ENCODE measurements around the gene HFE. TPM values are rescaled to one million over a fixed set of nuclear protein-coding genes. Genes with fewer than 3 reads are reported as not detected.

Gene HFE
- total RNA-seq, 2 experiments from 2014 or later = 0.69 to 0.72 TPM

- Histone ChIP-seq H3K4me1 (ENCODE audit: insufficient read depth, low read length, poor library complexity, severe bottlenecking) (peaks cover 8% of the 10 kb centered on the region), H3K36me3 (ENCODE audit: insufficient read depth, low read length) (no peaks in the 10 kb centered on the region), H3K4me3 (ENCODE audit: low read depth, low read length, poor library complexity, severe bottlenecking) (no peak overlapping the region), H3K27ac (ENCODE audit: low read depth, low read length, poor library complexity, severe bottlenecking) (no peak overlapping the region), H2AFZ (ENCODE audit: low read length) (no peak overlapping the region), H3K79me2 (ENCODE audit: insufficient read depth, low read depth, low read length) (no peaks in the 10 kb centered on the region), H3K9me3 (ENCODE audit: low read length) (no peaks in the 10 kb centered on the region), H3K4me2 (ENCODE audit: low read length) (no peak overlapping the region), H4K20me1 (ENCODE audit: insufficient read depth, low read length) (no peaks in the 10 kb centered on the region), H3K9me2 (ENCODE audit: insufficient read depth, low read length) (no peaks in the 10 kb centered on the region)
- peak; percentile 88 for TF ChIP-seq CTCF (conservative IDR thresholded peaks at IDR 0.05; ENCODE audit: low read length)
- no peak for TF ChIP-seq EZH2phosphoT487 (IDR thresholded peaks at IDR 0.05; ENCODE audit: borderline replicate concordance, low read depth, low read length)
- BruUV-seq (replicated peaks) = no TSS peak
- intact Hi-C loops (cut with micrococcal nuclease; ENCODE audit: unreplicated experiment) = no loop called here
- ChIA-PET POLR2A (interaction anchor here (1.6 to 4.3 kb wide), 3 partner anchors 23 to 38 kb away, joined by 6 to 38 read pairs (median 28); partner anchors contain the start of gene HFE), CTCF (ENCODE audit: unreplicated experiment) (no interaction called here)
- DNase-seq (ENCODE audit: low spot score) = peak; percentile 75
Observed at GRCh38 chr6:26064619-26065257, 22.5 kb upstream of the HFE start.

GRCh38 chr6:26065952-26066380 is 21.3 kb upstream of the HFE start:
- H3K36me3 ChIP-seq (ENCODE audit: insufficient read depth, low read length) = no peaks in the 10 kb centered on the region
- H3K4me3 ChIP-seq (ENCODE audit: low read depth, low read length, poor library complexity, severe bottlenecking) = no peak overlapping the region
- TF ChIP-seq EZH2phosphoT487 (IDR thresholded peaks at IDR 0.05; ENCODE audit: borderline replicate concordance, low read depth, low read length) (no peak), CTCF (conservative IDR thresholded peaks at IDR 0.05; ENCODE audit: low read length) (peak; percentile 98)
- no peaks in the 10 kb centered on the region for H3K9me3 ChIP-seq (ENCODE audit: low read length)
- no peak overlapping the region for H3K27ac ChIP-seq (ENCODE audit: low read depth, low read length, poor library complexity, severe bottlenecking)
- no peak overlapping the region for H2AFZ ChIP-seq (ENCODE audit: low read length)
- no TSS peak for BruUV-seq (replicated peaks)
- ChIA-PET POLR2A (interaction anchor here (0.7 to 1.0 kb wide), 2 partner anchors 30 to 59 kb away, joined by 3 to 4 read pairs; a partner anchor contains a TSS), CTCF (ENCODE audit: unreplicated experiment) (no interaction called here)
- 0 out of 2 replicates have a peak overlapping the region, but pooled peaks have one; percentile 21 for H3K4me2 ChIP-seq (ENCODE audit: low read length)
- H4K20me1 ChIP-seq (ENCODE audit: insufficient read depth, low read length) = no peaks in the 10 kb centered on the region
- no peaks in the 10 kb centered on the region for H3K79me2 ChIP-seq (ENCODE audit: insufficient read depth, low read depth, low read length)
- DNase-seq (ENCODE audit: low spot score) = peak; percentile 79
- intact Hi-C loops (cut with micrococcal nuclease; ENCODE audit: unreplicated experiment) = loop anchor here (1.0 kb wide), 1 partner anchor 31 kb away; no protein-coding TSS in a partner anchor
- peaks cover 8% of the 10 kb centered on the region for H3K4me1 ChIP-seq (ENCODE audit: insufficient read depth, low read length, poor library complexity, severe bottlenecking)
- H3K9me2 ChIP-seq (ENCODE audit: insufficient read depth, low read length) = no peaks in the 10 kb centered on the region

- no peaks in the 10 kb centered on the region for H4K20me1 ChIP-seq (ENCODE audit: insufficient read depth, low read length)
- TF ChIP-seq CTCF (conservative IDR thresholded peaks at IDR 0.05; ENCODE audit: low read length) = no peak
- TF ChIP-seq EZH2phosphoT487 (IDR thresholded peaks at IDR 0.05; ENCODE audit: borderline replicate concordance, low read depth, low read length) = no peak
- H2AFZ ChIP-seq (ENCODE audit: low read length) = no peak overlapping the region
- no peaks in the 10 kb centered on the region for H3K36me3 ChIP-seq (ENCODE audit: insufficient read depth, low read length)
- H3K9me2 ChIP-seq (ENCODE audit: insufficient read depth, low read length) = no peaks in the 10 kb centered on the region
- H3K4me2 ChIP-seq (ENCODE audit: low read length) = no peak overlapping the region
- intact Hi-C loops (cut with micrococcal nuclease; ENCODE audit: unreplicated experiment) = no loop called here
- H3K79me2 ChIP-seq (ENCODE audit: insufficient read depth, low read depth, low read length) = no peaks in the 10 kb centered on the region
- BruUV-seq (replicated peaks) = no TSS peak
- H3K4me3 ChIP-seq (ENCODE audit: low read depth, low read length, poor library complexity, severe bottlenecking) = no peak overlapping the region
- H3K9me3 ChIP-seq (ENCODE audit: low read length) = no peaks in the 10 kb centered on the region
- H3K27ac ChIP-seq (ENCODE audit: low read depth, low read length, poor library complexity, severe bottlenecking) = no peak overlapping the region
- CTCF ChIA-PET (ENCODE audit: unreplicated experiment) = no interaction called here
- no peak for DNase-seq (ENCODE audit: low spot score)
- POLR2A ChIA-PET = interaction anchor here (0.5 kb wide), 1 partner anchor 36 kb away, joined by 8 read pairs; a partner anchor contains a TSS
- peaks cover 8% of the 10 kb centered on the region for H3K4me1 ChIP-seq (ENCODE audit: insufficient read depth, low read length, poor library complexity, severe bottlenecking)
Observed at GRCh38 chr6:26067367-26067766, 19.9 kb upstream of the HFE start.

All from OCI-LY7 (cell line).